Trophoblast cell (in vitro differentiated cells and primary cell): Measurements from ENCODE around the gene STK33.

ENCODE experiments used
- DNase-seq, 2 donors: peaks; one replicate each; pipeline ENCODE4 v3.0.0-alpha.2; 2016
- H2AFZ ChIP-seq: 2 replicates; pipeline ENCODE4 v1.6.1; 2013; ENCODE audit warnings: low read length, moderate library complexity, mild to moderate bottlenecking; ENCODE audit not compliant: insufficient read depth, poor library complexity
- H2AK5ac ChIP-seq: 2 replicates; pipeline ENCODE4 v1.6.1; 2013; ENCODE audit warnings: mild to moderate bottlenecking, low read length
- H2BK120ac ChIP-seq: 2 replicates; pipeline ENCODE4 v1.6.1; 2013; ENCODE audit warnings: low read length, mild to moderate bottlenecking, moderate library complexity; ENCODE audit not compliant: insufficient read depth, poor library complexity
- H2BK12ac ChIP-seq: 2 replicates; pipeline ENCODE4 v1.6.1; 2013; ENCODE audit warnings: mild to moderate bottlenecking, low read length, moderate library complexity
- H2BK5ac ChIP-seq: 2 replicates; pipeline ENCODE4 v1.6.1; 2013; ENCODE audit warnings: low read length, low read depth, moderate library complexity, mild to moderate bottlenecking; ENCODE audit not compliant: poor library complexity
- H3K14ac ChIP-seq: 2 replicates; pipeline ENCODE4 v1.6.1; 2013; ENCODE audit warnings: mild to moderate bottlenecking, low read length
- H3K18ac ChIP-seq: 2 replicates; pipeline ENCODE4 v1.6.1; 2013; ENCODE audit warnings: mild to moderate bottlenecking, low read length
- H3K23ac ChIP-seq: 2 replicates; pipeline ENCODE4 v1.6.1; 2013; ENCODE audit warnings: low read length
- H3K27ac ChIP-seq: 2 replicates; pipeline ENCODE4 v1.5.1; 2013; ENCODE audit warnings: low read depth, mild to moderate bottlenecking, inconsistent platforms, low read length, moderate library complexity
- H3K27me3 ChIP-seq: 2 replicates; pipeline ENCODE4 v1.6.1; 2013; ENCODE audit warnings: inconsistent platforms, mild to moderate bottlenecking, low read length, moderate library complexity; ENCODE audit not compliant: insufficient read depth
- H3K36me3 ChIP-seq, 2 experiments: 1 replicate in 1 of 2; 2 replicates in 1 of 2; pipeline ENCODE4 v1.6.1; 2013; ENCODE audit warnings: low read length in 2 of 2, mild to moderate bottlenecking in 2 of 2, moderate library complexity in 1 of 2; ENCODE audit not compliant: insufficient read depth in 2 of 2, control insufficient read depth in 1 of 2
- H3K4ac ChIP-seq: 2 replicates; pipeline ENCODE4 v1.6.1; 2013; ENCODE audit warnings: low read depth, mild to moderate bottlenecking, low read length, moderate library complexity
- H3K4me1 ChIP-seq, 2 experiments: 1 replicate in 1 of 2; 2 replicates in 1 of 2; pipeline ENCODE4 v1.6.1; 2013; ENCODE audit warnings: low read length in 2 of 2, mild to moderate bottlenecking in 2 of 2, moderate library complexity in 1 of 2; ENCODE audit not compliant: insufficient read depth in 2 of 2, control insufficient read depth in 1 of 2
- H3K4me2 ChIP-seq: 2 replicates; pipeline ENCODE4 v1.6.1; 2013; ENCODE audit warnings: inconsistent platforms, mild to moderate bottlenecking, low read length, moderate library complexity
- H3K4me3 ChIP-seq: 2 replicates; pipeline ENCODE4 v1.5.1; 2013; ENCODE audit warnings: mild to moderate bottlenecking, low read depth, low read length, inconsistent platforms
- H3K79me1 ChIP-seq: one replicate; pipeline ENCODE4 v1.6.1; 2013; ENCODE audit warnings: low read length
- H3K79me2 ChIP-seq: 2 replicates; pipeline ENCODE4 v1.6.1; 2013; ENCODE audit warnings: low read length, mild to moderate bottlenecking; ENCODE audit not compliant: control insufficient read depth, insufficient read depth, poor library complexity
- H3K9ac ChIP-seq: 2 replicates; pipeline ENCODE4 v1.6.1; 2013; ENCODE audit warnings: mild to moderate bottlenecking, low read length
- H3K9me3 ChIP-seq: 2 replicates; pipeline ENCODE4 v1.6.1; 2013; ENCODE audit warnings: low read depth, mild to moderate bottlenecking, control low read depth, inconsistent platforms, low read length; ENCODE audit not compliant: insufficient read depth
- H4K12ac ChIP-seq: 2 replicates; pipeline ENCODE4 v1.6.1; 2013; ENCODE audit warnings: low read depth, mild to moderate bottlenecking, low read length, moderate library complexity
- H4K8ac ChIP-seq: 2 replicates; pipeline ENCODE4 v1.6.1; 2013; ENCODE audit warnings: low read depth, mild to moderate bottlenecking, low read length, moderate library complexity
- H4K91ac ChIP-seq: one replicate; pipeline ENCODE4 v1.6.1; 2013; ENCODE audit warnings: low read depth, mild to moderate bottlenecking, low read length, moderate library complexity
- WGBS: extraction: QIAGEN DNeasy Blood & Tissue Kit; methylation state at CpG from one replicate; pipeline ENCODE4 v1.1.7; 2013; ENCODE audit warnings: missing lambda C conversion rate; ENCODE audit not compliant: insufficient read length, insufficient coverage; ENCODE audit errors: extremely low coverage; 5-methylcytosine and 5-hydroxymethylcytosine counted together

The STK33 gene

DNA sequence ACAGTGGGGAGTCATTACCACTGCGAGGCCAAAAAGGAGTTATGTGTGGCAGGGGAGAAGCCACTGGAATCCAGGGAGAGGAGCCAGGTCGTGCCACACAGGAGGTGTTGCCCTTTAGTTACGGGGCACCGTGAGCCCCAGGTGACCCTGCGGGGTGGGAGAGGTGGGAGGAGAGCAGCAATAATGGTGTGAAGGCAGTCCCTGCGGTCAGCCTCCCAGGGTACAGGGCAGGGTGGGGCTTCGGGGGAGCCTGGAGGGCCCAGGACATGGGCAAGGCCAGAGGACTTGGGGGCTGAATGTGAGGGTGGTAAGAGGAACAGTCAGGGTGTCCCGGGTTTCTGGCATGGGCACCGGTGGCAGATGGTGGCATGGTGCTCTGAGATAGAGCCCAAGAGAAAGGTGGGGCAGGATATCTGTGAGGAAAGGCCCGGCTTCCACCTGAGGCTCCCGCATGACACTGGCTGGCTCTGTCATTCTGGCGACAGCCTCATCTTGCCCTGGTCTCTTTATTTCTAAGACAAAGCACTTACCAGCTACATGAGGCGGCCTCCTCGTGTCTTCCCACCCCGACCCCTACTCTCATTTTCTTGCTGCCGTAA lies 247.8 kb downstream of the STK33 start:
- WGBS, result no CpG with 5 or more reads among the region's 16 CpGs

DNA sequence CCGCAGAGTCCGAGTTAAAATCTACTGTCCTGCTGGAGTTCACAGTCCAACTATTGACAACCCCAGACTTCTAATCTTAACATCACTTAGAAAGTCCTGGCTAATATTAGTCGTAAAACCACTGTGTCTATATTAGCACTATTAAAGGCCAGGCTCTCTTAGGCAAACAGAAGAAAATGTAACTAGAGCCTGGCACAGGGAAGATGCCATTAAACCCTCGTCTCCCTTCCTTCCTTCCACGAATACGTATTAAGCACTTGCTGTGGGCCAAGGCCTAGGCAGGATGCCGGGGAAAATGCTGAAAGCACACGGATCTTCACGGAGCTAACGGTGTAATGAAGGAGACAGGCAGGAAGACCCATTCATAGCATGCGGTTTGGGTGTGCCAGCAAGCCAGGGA lies 248.8 kb downstream of the STK33 start:
- peaks cover 5% of the 10 kb centered on the region in 2 experiments for H3K4me1 ChIP-seq
- no peaks in the 10 kb centered on the region for H3K27me3 ChIP-seq
- H3K4ac ChIP-seq, result no peak overlapping the region
- no peak overlapping the region for H2AK5ac ChIP-seq
- H3K9me3 ChIP-seq, result no peaks in the 10 kb centered on the region
- H3K4me3 ChIP-seq, result no peak overlapping the region
- no CpG with 5 or more reads among the region's 11 CpGs for WGBS
- no peak overlapping the region for H2BK120ac ChIP-seq
- H3K79me1 ChIP-seq, result no peaks in the 10 kb centered on the region
- no peak overlapping the region for H3K23ac ChIP-seq
- H3K36me3 ChIP-seq, result no peaks in the 10 kb centered on the region
- no peak overlapping the region for H3K27ac ChIP-seq
- no peak overlapping the region for H3K9ac ChIP-seq
- no peak for DNase-seq
- no peak overlapping the region for H3K18ac ChIP-seq
- H4K8ac ChIP-seq, result no peak overlapping the region
- H2AFZ ChIP-seq, result no peak overlapping the region
- H2BK12ac ChIP-seq, result no peak overlapping the region
- no peak overlapping the region for H2BK5ac ChIP-seq
- H3K4me2 ChIP-seq, result no peak overlapping the region
- H3K79me2 ChIP-seq, result no peaks in the 10 kb centered on the region
- no peak overlapping the region for H3K14ac ChIP-seq
- no peak overlapping the region for H4K91ac ChIP-seq
- no peak overlapping the region for H4K12ac ChIP-seq

More for the DNA sequence above, 247.8 kb downstream of the STK33 start:
- no peak overlapping the region for H2BK5ac ChIP-seq
- no peaks in the 10 kb centered on the region for H3K79me2 ChIP-seq
- H2BK12ac ChIP-seq, result no peak overlapping the region
- no peak overlapping the region for H4K12ac ChIP-seq
- H2BK120ac ChIP-seq, result no peak overlapping the region
- no peak overlapping the region for H3K27ac ChIP-seq
- H3K18ac ChIP-seq, result no peak overlapping the region
- H2AFZ ChIP-seq, result no peak overlapping the region
- H3K9ac ChIP-seq, result no peak overlapping the region
- H3K14ac ChIP-seq, result no peak overlapping the region
- no peaks in the 10 kb centered on the region for H3K9me3 ChIP-seq
- H3K79me1 ChIP-seq, result no peaks in the 10 kb centered on the region
- no peaks in the 10 kb centered on the region for H3K27me3 ChIP-seq
- H3K23ac ChIP-seq, result no peak overlapping the region
- no peak overlapping the region for H3K4me2 ChIP-seq
- H4K8ac ChIP-seq, result no peak overlapping the region
- no peak overlapping the region for H3K4me3 ChIP-seq
- DNase-seq, result no peak
- H3K4ac ChIP-seq, result no peak overlapping the region
- H2AK5ac ChIP-seq, result no peak overlapping the region
- H3K4me1 ChIP-seq, result peaks cover 5% of the 10 kb centered on the region in 2 experiments
- no peak overlapping the region for H4K91ac ChIP-seq
- H3K36me3 ChIP-seq, result no peaks in the 10 kb centered on the region

DNA sequence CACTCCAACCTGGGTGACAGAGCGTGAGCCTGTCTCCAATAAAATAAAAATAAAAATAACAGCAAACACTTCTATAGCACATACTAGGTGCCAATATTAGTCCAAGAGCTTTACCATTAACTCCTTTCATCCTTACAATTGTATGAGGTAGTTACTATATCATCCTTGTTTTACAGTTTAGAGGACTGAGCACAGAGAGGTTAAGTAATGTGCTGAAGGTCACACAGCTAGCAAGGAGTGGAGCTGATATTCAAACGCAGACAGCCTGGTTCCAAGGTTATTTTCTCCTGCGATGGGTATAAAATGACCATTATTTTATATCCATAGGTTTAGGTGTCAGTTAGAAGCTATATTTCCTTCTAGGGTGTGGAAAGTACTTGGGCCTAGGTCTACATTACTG lies 249.7 kb downstream of the STK33 start:
- Histone ChIP-seq H3K79me2 (no peaks in the 10 kb centered on the region), H3K14ac (no peak overlapping the region), H3K23ac (no peak overlapping the region), H4K12ac (no peak overlapping the region), H3K79me1 (no peaks in the 10 kb centered on the region), H3K27me3 (no peaks in the 10 kb centered on the region), H2BK12ac (no peak overlapping the region), H2BK5ac (no peak overlapping the region), H3K4ac (no peak overlapping the region), H3K36me3 (no peaks in the 10 kb centered on the region), H2BK120ac (no peak overlapping the region), H3K27ac (no peak overlapping the region), H3K4me2 (no peak overlapping the region), H3K9me3 (no peaks in the 10 kb centered on the region), H2AK5ac (no peak overlapping the region), H4K8ac (no peak overlapping the region), H3K18ac (no peak overlapping the region), H3K4me3 (no peak overlapping the region), H3K4me1 (peaks cover 5% of the 10 kb centered on the region in 2 experiments), H3K9ac (no peak overlapping the region), H4K91ac (no peak overlapping the region), H2AFZ (no peak overlapping the region)
- no peak for DNase-seq
- no CpG with 5 or more reads among the region's 3 CpGs for WGBS

DNA sequence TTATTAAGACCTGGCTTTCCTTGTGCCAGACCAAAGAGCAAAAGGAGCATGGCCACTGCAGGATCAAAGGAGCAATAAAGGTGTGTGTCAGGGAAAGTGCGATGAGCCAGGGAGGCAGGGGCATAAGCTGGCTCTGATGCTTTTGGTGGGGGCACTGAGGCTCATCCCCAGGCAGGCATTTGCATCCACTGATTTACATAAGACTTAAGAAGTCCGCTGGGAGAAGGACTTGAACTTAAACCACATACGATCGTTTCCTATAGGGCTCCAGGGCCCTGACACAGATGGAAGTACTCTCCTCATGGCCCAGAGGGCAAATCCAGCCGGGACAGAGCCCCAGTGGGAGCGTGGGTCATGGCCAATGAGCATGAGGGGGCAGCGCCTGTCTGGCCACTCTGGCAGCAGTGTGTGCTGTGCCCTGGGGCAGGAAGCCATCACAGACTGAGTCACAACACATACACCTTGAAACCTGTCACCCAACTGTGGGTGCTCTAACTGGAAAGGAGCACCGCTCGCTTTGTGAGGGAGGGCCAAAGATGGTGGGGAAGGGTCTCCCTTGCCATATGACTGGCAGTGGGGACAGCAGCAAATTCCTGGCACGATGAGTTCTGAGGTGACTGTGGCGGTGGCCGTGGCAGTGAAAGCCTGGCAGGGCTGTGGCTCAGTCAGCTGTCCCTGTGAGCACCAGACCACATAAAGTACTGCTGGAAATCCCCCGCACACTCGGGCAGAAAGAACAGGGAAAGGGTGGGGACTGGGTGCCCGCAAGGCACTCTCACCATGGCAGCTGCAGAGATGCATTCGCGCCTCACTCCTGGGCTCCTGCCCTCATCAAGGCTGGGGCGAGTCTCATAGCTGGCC lies 251.0 kb downstream of the STK33 start:
- no CpG with 5 or more reads among the region's 18 CpGs for WGBS
- Histone ChIP-seq H3K79me2 (no peaks in the 10 kb centered on the region), H3K14ac (no peak overlapping the region), H4K12ac (no peak overlapping the region), H3K79me1 (no peaks in the 10 kb centered on the region), H3K36me3 (no peaks in the 10 kb centered on the region), H2BK12ac (no peak overlapping the region), H3K9me3 (no peaks in the 10 kb centered on the region), H4K91ac (no peak overlapping the region), H4K8ac (no peak overlapping the region), H2AK5ac (no peak overlapping the region), H3K18ac (no peak overlapping the region), H3K4me3 (no peak overlapping the region), H2BK120ac (no peak overlapping the region), H3K27me3 (no peaks in the 10 kb centered on the region), H3K9ac (no peak overlapping the region), H3K4me1 (peaks cover 5% of the 10 kb centered on the region in 2 experiments), H3K27ac (no peak overlapping the region), H3K4ac (no peak overlapping the region), H3K4me2 (no peak overlapping the region), H2BK5ac (no peak overlapping the region), H2AFZ (no peak overlapping the region), H3K23ac (no peak overlapping the region)
- DNase-seq, result peak in 1 of 2 donors; percentile 11
